ENCODE measurements around the gene ANO9. TPM values are rescaled to one million over a fixed set of nuclear protein-coding genes. Genes with fewer than 3 reads are reported as not detected.

Gene ANO9
- total RNA-seq, 1 donor from 2014 or later = 1.9 TPM

GRCh38 chr11:473415-473814 is 31.6 kb upstream of the ANO9 start:
- peaks cover 7% of the 10 kb centered on the region for H3K4me1 ChIP-seq (ENCODE audit: insufficient read depth, low read length)
- no peaks in the 10 kb centered on the region for H3K36me3 ChIP-seq (ENCODE audit: insufficient read depth, low read length)
- Mint-ChIP-seq H3K9me3 (ENCODE audit: unreplicated experiment) (no peaks in the 10 kb centered on the region), H3K36me3 (ENCODE audit: low read depth, unreplicated experiment) (peaks cover 2% of the 10 kb centered on the region), H3K27ac (ENCODE audit: unreplicated experiment) (no peak overlapping the region), H3K4me1 (ENCODE audit: low read depth, unreplicated experiment) (peaks cover 10% of the 10 kb centered on the region), H3K4me3 (ENCODE audit: unreplicated experiment) (no peak overlapping the region), H3K27me3 (ENCODE audit: low read depth, unreplicated experiment) (no peaks in the 10 kb centered on the region)
- FAIRE-seq (no peak), DNase-seq (ENCODE audit: low read depth) (no peak)
- no peak overlapping the region for H3K9ac ChIP-seq (ENCODE audit: low read length)
- H2AFZ ChIP-seq (ENCODE audit: low read depth, low read length) = no peak overlapping the region
- H3K79me2 ChIP-seq (ENCODE audit: insufficient read depth, low read length) = peaks cover 58% of the 10 kb centered on the region
- H3K4me2 ChIP-seq (ENCODE audit: low read length) = no peak overlapping the region
- H3K9me3 ChIP-seq (ENCODE audit: insufficient read depth, low read depth, low read length) = no peaks in the 10 kb centered on the region
- H3K27ac ChIP-seq (ENCODE audit: low read depth, low read length) = no peak overlapping the region
- TF ChIP-seq EZH2 (IDR thresholded peaks at IDR 0.05; ENCODE audit: insufficient read depth, low read length) = no peak
- no peak for TF ChIP-seq CTCF (IDR thresholded peaks at IDR 0.05; ENCODE audit: insufficient read depth, low read depth, low read length)
- H3K4me3 ChIP-seq (ENCODE audit: insufficient read depth, low read depth, low read length) = no peak overlapping the region
- H3K27me3 ChIP-seq (ENCODE audit: insufficient read depth, low read length) = no peaks in the 10 kb centered on the region
- H4K20me1 ChIP-seq (ENCODE audit: insufficient read depth, low read length) = peaks cover 24% of the 10 kb centered on the region

GRCh38 chr11:472816-473215 is 31.0 kb upstream of the ANO9 start:
- no peaks in the 10 kb centered on the region for H3K9me3 Mint-ChIP-seq (ENCODE audit: unreplicated experiment)
- H3K79me2 ChIP-seq (ENCODE audit: insufficient read depth, low read length) = peaks cover 56% of the 10 kb centered on the region

More at GRCh38 chr11:472816-473215, 31.0 kb upstream of the ANO9 start:
- H3K9me3 ChIP-seq (ENCODE audit: insufficient read depth, low read depth, low read length) = no peaks in the 10 kb centered on the region
- H3K36me3 ChIP-seq (ENCODE audit: insufficient read depth, low read length) = no peaks in the 10 kb centered on the region
- H3K27me3 Mint-ChIP-seq (ENCODE audit: low read depth, unreplicated experiment) = no peaks in the 10 kb centered on the region
- DNase-seq (ENCODE audit: low read depth) (no peak), FAIRE-seq (no peak)
- H4K20me1 ChIP-seq (ENCODE audit: insufficient read depth, low read length) = peaks cover 24% of the 10 kb centered on the region
- no peak overlapping the region for H3K4me3 Mint-ChIP-seq (ENCODE audit: unreplicated experiment)
- no peak overlapping the region for H3K27ac Mint-ChIP-seq (ENCODE audit: unreplicated experiment)
- no peak overlapping the region for H3K4me3 ChIP-seq (ENCODE audit: insufficient read depth, low read depth, low read length)
- H3K36me3 Mint-ChIP-seq (ENCODE audit: low read depth, unreplicated experiment) = peaks cover 2% of the 10 kb centered on the region
- peaks cover 7% of the 10 kb centered on the region for H3K4me1 ChIP-seq (ENCODE audit: insufficient read depth, low read length)
- H3K27ac ChIP-seq (ENCODE audit: low read depth, low read length) = no peak overlapping the region
- H3K9ac ChIP-seq (ENCODE audit: low read length) = no peak overlapping the region
- TF ChIP-seq CTCF (IDR thresholded peaks at IDR 0.05; ENCODE audit: insufficient read depth, low read depth, low read length) (no peak), EZH2 (IDR thresholded peaks at IDR 0.05; ENCODE audit: insufficient read depth, low read length) (no peak)
- H3K4me1 Mint-ChIP-seq (ENCODE audit: low read depth, unreplicated experiment) = peaks cover 15% of the 10 kb centered on the region
- H2AFZ ChIP-seq (ENCODE audit: low read depth, low read length) = no peak overlapping the region
- no peaks in the 10 kb centered on the region for H3K27me3 ChIP-seq (ENCODE audit: insufficient read depth, low read length)
- H3K4me2 ChIP-seq (ENCODE audit: low read length) = no peak overlapping the region
